VCaP (cell line): ENCODE measurements around the gene DYSF.

Experiments used
- H3K27ac ChIP-seq: fragments of 450-650 bp; 2 replicates; pipeline ENCODE4 v1.5.1; 2017
- CTCF ChIP-seq: fragments of 450-650 bp; conservative IDR thresholded peaks from 2 replicates; pipeline ENCODE4 v1.5.1; 2017; ENCODE audit warnings: mild to moderate bottlenecking, moderate library complexity

DYSF gene

DNA sequence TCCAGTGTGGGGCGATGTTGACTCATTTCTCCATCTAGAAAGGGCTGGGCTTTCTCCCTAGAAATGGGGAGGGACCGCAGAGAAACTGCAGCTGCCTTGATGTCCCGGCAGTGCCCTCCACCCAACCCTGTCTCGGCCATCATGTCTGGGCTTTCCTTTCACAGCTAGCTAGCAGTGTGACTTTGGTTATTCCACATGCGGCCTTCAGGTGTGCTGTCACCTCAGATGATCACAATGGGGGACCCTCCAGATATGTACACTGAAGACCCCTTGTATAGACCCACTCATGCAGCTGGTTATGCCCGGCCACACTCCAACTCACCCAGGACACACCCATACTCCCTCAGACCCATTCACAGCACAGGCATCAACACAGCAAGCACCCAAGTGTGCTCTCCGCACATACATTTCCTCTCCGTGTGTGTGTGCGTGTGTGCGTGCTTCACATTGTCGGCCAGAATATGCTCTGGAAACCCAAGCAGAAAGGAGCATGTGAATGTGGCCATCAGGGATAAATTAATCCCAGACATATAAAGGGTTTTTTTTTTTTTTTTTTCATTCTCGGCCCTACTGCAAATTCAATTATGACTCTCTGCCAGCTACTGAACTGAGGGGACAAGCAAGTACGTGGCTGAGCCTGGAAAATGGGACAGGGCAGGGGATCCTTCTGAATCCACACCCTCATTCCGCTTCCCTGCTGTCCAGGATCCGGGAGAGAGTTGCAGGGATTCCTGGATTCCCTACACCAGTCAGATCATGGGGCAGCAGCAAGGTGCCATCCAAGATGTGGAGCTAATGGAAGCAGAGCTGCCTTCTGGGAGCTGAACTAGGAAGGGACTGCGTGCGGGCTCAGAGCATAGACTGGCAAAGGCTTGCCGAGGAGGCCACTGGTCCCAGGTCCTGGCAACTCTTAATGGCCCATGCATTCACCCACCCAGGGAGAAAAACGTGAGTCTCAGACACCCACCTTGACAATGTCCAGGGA is 240.2 kb downstream of the DYSF start:
- TF ChIP-seq CTCF: no peak
- no peak overlapping the region for H3K27ac ChIP-seq

- H3K27ac ChIP-seq: no peak overlapping the region
- TF ChIP-seq CTCF: no peak
Observed at GRCh38 chr2:71694501-71695234, 241.3 kb downstream of the DYSF start.

GRCh38 chr2:71695235-71696120 is 242.1 kb downstream of the DYSF start:
- 0 out of 2 replicates have a peak overlapping the region, but pooled peaks have one; percentile 5 for H3K27ac ChIP-seq
- no peak for TF ChIP-seq CTCF

- peak overlapping the region; percentile 5; the same call in 1 of the 2 replicates for H3K27ac ChIP-seq
- TF ChIP-seq CTCF: no peak
Observed at GRCh38 chr2:71696381-71696780, 243.0 kb downstream of the DYSF start.

DNA sequence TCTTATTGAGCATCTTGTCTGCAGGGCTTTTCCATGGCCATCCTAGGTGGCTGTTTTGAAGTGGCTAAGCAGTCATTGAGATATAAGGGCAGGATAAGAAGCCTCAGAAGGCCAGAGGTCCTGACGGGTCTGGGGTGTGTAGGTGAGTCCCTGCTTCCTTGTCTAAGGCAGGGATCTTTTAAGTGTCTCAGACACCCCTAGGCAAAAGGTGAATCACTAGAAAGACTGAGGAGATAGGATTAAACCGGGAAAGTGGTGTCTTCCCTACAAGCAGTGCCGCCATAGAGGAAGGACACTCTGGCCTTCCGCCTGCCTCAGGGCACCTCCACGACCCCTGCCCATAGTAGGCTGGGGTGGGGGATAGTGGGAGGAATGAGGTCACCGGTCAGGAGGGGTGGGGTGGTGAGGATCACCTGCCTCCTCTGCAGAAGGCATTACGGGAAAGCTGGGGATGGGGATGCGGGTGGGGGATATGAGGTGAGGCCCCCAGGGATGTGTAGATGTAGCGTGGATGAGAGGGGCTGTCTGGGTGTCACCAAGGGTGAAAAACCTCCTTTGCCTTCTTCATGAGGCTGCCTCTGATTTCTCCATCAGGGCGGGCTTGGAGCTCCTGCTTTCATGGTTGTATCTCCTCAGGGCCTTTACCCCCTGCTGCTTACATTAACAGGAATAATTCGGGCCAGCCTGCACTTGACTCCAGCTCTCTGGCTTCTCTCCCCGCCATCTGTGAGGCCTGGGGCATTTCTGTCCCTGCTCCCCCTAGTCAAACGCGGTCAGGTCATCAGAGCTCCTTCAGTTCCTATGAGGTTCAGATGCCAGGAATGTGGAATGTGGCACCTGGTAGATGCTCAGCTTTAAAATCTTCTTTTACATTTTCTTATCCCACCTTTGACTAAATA is 244.0 kb downstream of the DYSF start:
- H3K27ac ChIP-seq: no peak overlapping the region
- no peak for TF ChIP-seq CTCF

DNA sequence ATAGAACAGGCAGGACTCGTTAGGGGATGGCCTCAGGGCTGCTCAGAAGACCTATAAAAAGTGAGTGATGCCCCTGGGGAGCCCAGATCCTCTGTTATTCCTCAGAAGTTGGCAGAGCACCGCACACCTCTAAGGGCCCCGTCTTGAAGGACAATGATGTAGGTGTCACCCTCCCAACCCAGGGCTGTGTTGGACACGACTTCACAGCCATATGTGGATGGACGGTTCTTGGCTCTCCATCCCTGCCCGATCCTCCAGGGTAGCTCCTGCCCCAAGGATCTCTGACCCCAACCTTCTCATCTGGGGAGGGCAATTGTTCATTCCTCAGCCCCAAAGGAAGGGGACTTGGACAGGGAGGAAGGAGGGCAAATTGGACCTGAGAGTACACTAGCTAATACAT is 246.1 kb downstream of the DYSF start:
- H3K27ac ChIP-seq: peak overlapping the region; percentile 84
- no peak for TF ChIP-seq CTCF
